GM13976 (cell line): ENCODE measurements around the gene FCN2.

Experiments
- DNase-seq: peaks from one replicate; pipeline ENCODE4 v3.0.0; 2012; ENCODE audit warnings: low spot score
- CTCF ChIP-seq: IDR thresholded peaks from 2 replicates; pipeline ENCODE4 v1.5.1; 2012; ENCODE audit warnings: borderline replicate concordance, mild to moderate bottlenecking; ENCODE audit not compliant: insufficient read depth; ENCODE audit errors: extremely low read depth, missing control alignments, control extremely low read depth
- in situ Hi-C: fragments of 300-500 bp; cut with MboI; formaldehyde crosslinking; loops from one replicate; pipeline ENCODE4 v1.12.0; 2022; ENCODE audit warnings: low sequenced_read_pairs, mixed read lengths, inconsistent platforms; ENCODE audit not compliant: unreplicated experiment

FCN2 gene

GRCh38 chr9:134860510-134860909 is 20.1 kb upstream of the FCN2 start:
- in situ Hi-C loops: no loop called here
- DNase-seq: no peak
- TF ChIP-seq CTCF: no peak

- no peak for DNase-seq
- no peak for TF ChIP-seq CTCF
- in situ Hi-C loops: no loop called here
Measured at GRCh38 chr9:134861595-134862334, 18.8 kb upstream of the FCN2 start.

- in situ Hi-C loops: no loop called here
- TF ChIP-seq CTCF: no peak
- DNase-seq: no peak
Measured at GRCh38 chr9:134863306-134863902, 17.2 kb upstream of the FCN2 start.

GRCh38 chr9:134863941-134864820 is 16.4 kb upstream of the FCN2 start:
- no peak for TF ChIP-seq CTCF

DNA sequence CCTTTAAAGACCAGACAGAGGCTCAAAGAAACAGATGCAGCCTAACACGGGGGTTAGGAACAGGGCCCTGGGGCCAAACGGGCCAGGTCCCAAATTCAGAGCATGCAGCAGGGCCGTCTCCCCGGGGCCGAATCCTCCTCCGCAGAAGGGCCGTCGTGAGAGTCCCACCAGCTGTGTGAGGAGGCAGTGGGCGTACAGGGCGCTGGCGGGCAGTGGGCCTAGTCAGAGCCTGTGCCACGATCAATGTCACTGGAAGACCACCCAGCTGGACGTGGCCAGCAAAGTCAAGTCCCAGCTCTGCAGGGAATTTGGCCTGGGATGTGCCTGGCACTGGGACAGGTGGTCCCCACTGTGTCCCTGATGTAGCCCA is 15.8 kb upstream of the FCN2 start:
- in situ Hi-C loops: no loop called here
- DNase-seq: no peak
- TF ChIP-seq CTCF: no peak

More at GRCh38 chr9:134863941-134864820, 16.4 kb upstream of the FCN2 start:
- in situ Hi-C loops: no loop called here
- no peak for DNase-seq

DNA sequence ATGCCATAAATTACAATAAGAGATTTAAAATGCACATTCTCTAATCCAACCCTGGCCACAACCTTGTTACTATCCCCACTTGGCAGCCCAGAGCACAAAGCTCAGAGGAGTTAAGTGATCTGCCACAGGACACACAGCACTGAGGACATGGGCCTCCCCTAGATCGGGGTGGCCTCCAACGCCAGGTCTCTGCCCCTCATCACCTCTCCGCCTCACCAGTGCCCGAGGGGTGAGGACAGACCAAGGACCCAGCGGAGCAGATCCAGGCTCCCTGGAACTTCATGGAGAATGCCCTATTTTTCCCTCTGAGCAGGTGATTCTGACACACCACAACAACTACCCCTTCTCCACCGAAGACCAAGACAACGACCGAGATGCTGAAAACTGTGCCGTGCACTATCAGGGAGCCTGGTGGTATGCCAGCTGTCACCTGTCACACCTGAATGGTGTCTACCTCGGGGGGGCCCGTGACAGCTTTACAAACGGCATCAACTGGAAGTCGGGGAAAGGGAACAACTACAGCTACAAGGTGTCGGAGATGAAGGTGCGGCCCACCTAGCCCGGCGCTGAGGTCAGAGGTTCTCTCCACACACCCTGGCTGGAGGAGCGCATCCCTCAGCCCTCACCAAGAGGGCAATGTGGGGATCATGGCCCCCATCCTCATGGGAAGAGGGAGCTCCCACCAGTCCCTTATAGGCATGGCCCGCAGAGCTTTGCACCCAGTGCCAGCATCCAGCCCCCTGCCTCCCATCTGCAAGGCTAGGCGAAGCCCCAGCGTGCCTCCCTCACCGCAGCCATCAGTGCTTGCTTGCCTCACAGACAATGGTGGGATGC is 12.5 kb upstream of the FCN2 start:
- in situ Hi-C loops: no loop called here
- no peak for TF ChIP-seq CTCF
- no peak for DNase-seq
